GM12878 (cell line): ENCODE measurements around the gene PKMYT1. TPM values are rescaled to one million over a fixed set of nuclear protein-coding genes. Genes with fewer than 3 reads are reported as not detected.
A peak's percentile ranks its signal among the peaks of the same experiment; 100 is the strongest.

ENCODE experiments used
- ATAC-seq: fragments of 200-7000 bp; cut with Tn5 transposase; 3 replicates; pipeline ENCODE4 v1.9.1; 2020; ENCODE audit warnings: mild to moderate bottlenecking, moderate library complexity
- BruUV-seq: library from RNA; stranded (reverse); fragments of 400-500 nt; replicated peaks from 2 replicates; lab custom pipeline; 2021; lab: Mats Ljungman, UMichigan
- CTCF ChIA-PET: fragments of 300-600 bp; sonication (Branson Sonifier 250); formaldehyde crosslinking; extraction: SDS; loops from one replicate; lab custom pipeline; 2021; ENCODE audit warnings: inconsistent platforms; lab: Yijun Ruan, JAX
- POLR2A ChIA-PET: fragments of 350-600 bp; formaldehyde crosslinking; extraction: SDS; loops from one replicate; lab custom pipeline; 2021; ENCODE audit warnings: inconsistent platforms; lab: Charles Lee
- RAD21 ChIA-PET: fragments of 300-600 bp; sonication (Branson Sonifier 250); formaldehyde crosslinking; loops from one replicate; lab custom pipeline; 2023; ENCODE audit warnings: antibody characterized with exemption; ENCODE audit not compliant: unreplicated experiment; lab: Charles Lee
- SMC1A ChIA-PET: fragments of 300-600 bp; sonication (Branson Sonifier 250); formaldehyde crosslinking; loops from one replicate; lab custom pipeline; 2023; ENCODE audit not compliant: unreplicated experiment, uncharacterized antibody; lab: Charles Lee
- DNase-seq: peaks from one replicate; pipeline ENCODE4 v3.0.0-alpha.2; 2011; ENCODE audit warnings: low read depth, low spot score
- FAIRE-seq: peaks from 3 replicates; lab custom pipeline; 2011; peaks lifted over from hg19 to GRCh38; lab: Jason Lieb, UNC
- H2AFZ ChIP-seq: 2 replicates; pipeline ENCODE4 v1.6.0; 2011; ENCODE audit warnings: low read depth, low read length, control low read depth; ENCODE audit not compliant: control insufficient read depth
- H3K27ac ChIP-seq: 2 replicates; pipeline ENCODE4 v1.5.1; 2011; ENCODE audit warnings: control low read depth; ENCODE audit not compliant: control insufficient read depth, insufficient read depth
- H3K27me3 ChIP-seq, 2 experiments: replicated peaks in 1 of 2; 2 replicates each; pipeline versions ENCODE4 v1.6.0 to v1.6.1; 2011; ENCODE audit warnings: low read length in 1 of 2; ENCODE audit not compliant: control insufficient read depth in 2 of 2, insufficient read depth in 2 of 2
- H3K36me3 ChIP-seq, 2 experiments: 2 replicates each; pipeline ENCODE4 v1.5.1; 2011; ENCODE audit warnings: low read length in 1 of 2; ENCODE audit not compliant: control insufficient read depth in 2 of 2, insufficient read depth in 2 of 2
- H3K4me1 ChIP-seq: 2 replicates; pipeline ENCODE4 v1.6.1; 2011; ENCODE audit warnings: mild to moderate bottlenecking, low read length, moderate library complexity, mixed read lengths; ENCODE audit not compliant: control insufficient read depth, insufficient read depth
- H3K4me2 ChIP-seq: 2 replicates; pipeline ENCODE4 v1.6.0; 2011; ENCODE audit warnings: control low read depth; ENCODE audit not compliant: control insufficient read depth, insufficient read depth
- H3K4me3 ChIP-seq: fragments of 200-600 bp; sonication (generic); 2 replicates; pipeline ENCODE4 v1.5.1; 2016
- H3K79me2 ChIP-seq: 2 replicates; pipeline ENCODE4 v1.6.0; 2011; ENCODE audit warnings: low read length; ENCODE audit not compliant: control insufficient read depth, insufficient read depth
- H3K9ac ChIP-seq: 2 replicates; pipeline ENCODE4 v1.8.0; 2011; ENCODE audit warnings: low read length, control low read depth, mixed read lengths; ENCODE audit not compliant: control insufficient read depth, insufficient read depth
- H3K9me3 ChIP-seq: replicated peaks from 3 replicates; pipeline ENCODE4 v1.5.1; 2011; ENCODE audit warnings: mild to moderate bottlenecking, low read length; ENCODE audit not compliant: control insufficient read depth, insufficient read depth
- H4K20me1 ChIP-seq: 2 replicates; pipeline ENCODE4 v1.6.0; 2011; ENCODE audit not compliant: control insufficient read depth, insufficient read depth
- CHD1 ChIP-seq: IDR thresholded peaks from 2 replicates; pipeline ENCODE4 v1.6.1; 2012; ENCODE audit warnings: low read depth, low read length, improper control_type of control experiment
- CREM ChIP-seq: IDR thresholded peaks from 2 replicates; pipeline ENCODE4 v1.6.1; 2014; ENCODE audit warnings: antibody characterized with exemption, low read depth
- NRF1 ChIP-seq: conservative IDR thresholded peaks from 2 replicates; pipeline ENCODE4 v1.6.1; 2011; ENCODE audit warnings: mild to moderate bottlenecking, low read depth, low read length, improper control_type of control experiment
- SP1 ChIP-seq: IDR thresholded peaks from one replicate; pipeline ENCODE4 v1.6.1; 2011; ENCODE audit warnings: low read depth, low read length
- SPI1 ChIP-seq: IDR thresholded peaks from 2 replicates; pipeline ENCODE4 v1.6.1; 2011; ENCODE audit warnings: low read depth, mild to moderate bottlenecking, low read length, moderate library complexity, borderline replicate concordance; ENCODE audit not compliant: insufficient read depth
- SRF ChIP-seq, 2 experiments: IDR thresholded peaks; 2 replicates each; pipeline ENCODE4 v1.6.1; 2011; ENCODE audit warnings: low read depth in 2 of 2, low read length in 2 of 2, mild to moderate bottlenecking in 1 of 2, moderate library complexity in 1 of 2
- USF1 ChIP-seq: IDR thresholded peaks from 2 replicates; pipeline ENCODE4 v1.6.1; 2011; ENCODE audit warnings: borderline replicate concordance, low read depth, mild to moderate bottlenecking, moderate library complexity, mixed read lengths, low read length; ENCODE audit not compliant: insufficient read depth; ENCODE audit errors: extremely low read length
- WGBS: methylation state at CpG from one replicate; pipeline ENCODE4 v1.1.6; 2016; ENCODE audit warnings: low lambda C conversion rate; ENCODE audit not compliant: insufficient replicate concordance, insufficient coverage; ENCODE audit errors: missing lambda C conversion rate; 5-methylcytosine and 5-hydroxymethylcytosine counted together
- in situ Hi-C: fragments of 300-500 bp; cut with MboI; formaldehyde crosslinking; loops from 9 replicates; pipeline ENCODE4 v1.14.3; 2018; ENCODE audit warnings: mixed read lengths
- intact Hi-C: fragments of 100-400 bp; cut with micrococcal nuclease; formaldehyde crosslinking; loops from one replicate; pipeline ENCODE4 v1.14.2; 2022; ENCODE audit not compliant: unreplicated experiment
- polyA plus RNA-seq, 11 experiments: library from polyadenylated mRNA; depleted of rRNA in 4 of 11; unstranded in 6 of 11; stranded (reverse) in 5 of 11; fragments of >200 nt; fragmentation: Nextera tagmentation in 4 of 11; fragmentation: Illumina TruSeq in 1 of 11; extraction: Ambion mirVana in 4 of 11; extraction: Trizol in 1 of 11; gene quantifications; 1 replicate in 1 of 11; 2 replicates in 10 of 11; pipeline versions ENCODE4 v1.2.1 to v1.2.3, GENCODE V29; 2011 to 2016; ENCODE audit warnings: inconsistent platforms in 2 of 11, missing spikeins in 2 of 11, low read depth in 1 of 11
- total RNA-seq, 4 experiments: library from RNA; depleted of rRNA in 3 of 4; stranded (reverse); fragments of >200 nt in 3 of 4; fragmentation: Illumina TruSeq in 1 of 4; extraction: Trizol in 1 of 4; gene quantifications; 2 replicates each; pipeline versions ENCODE4 v1.2.1 to v1.2.3, GENCODE V29; 2013 to 2021

PKMYT1 gene
- total and polyA plus RNA-seq, 10 of the 15 experiments (the other 5 are each of a cell fraction or from before 2014, with no cell fraction given): 4.6 to 101 (median 29.9) TPM

GRCh38 chr16:2966808-2967191 is 13.4 kb downstream of the PKMYT1 start:
- in situ Hi-C loops: no loop called here
- BruUV-seq: no TSS peak
- peaks cover 0 to 3% of the 10 kb centered on the region in 2 experiments; a peak in 2 of 4 replicates for H3K36me3 ChIP-seq
- no peaks in the 10 kb centered on the region for H3K9me3 ChIP-seq
- ChIA-PET POLR2A (no interaction called here), CTCF (no interaction called here), RAD21 (no interaction called here), SMC1A (no interaction called here)
- TF ChIP-seq CHD1 (no peak), NRF1 (no peak), CREM (no peak), USF1 (no peak), SP1 (no peak), SRF (IDR thresholded peaks at IDR 0.05; ENCODE audit: low read depth in 2 of 2, low read length in 2 of 2) (no peak), SPI1 (no peak)
- 6% methylated on average over 28 of the region's 46 CpGs for WGBS
- H3K27me3 ChIP-seq: no peaks in the 10 kb centered on the region
- no peaks in the 10 kb centered on the region for H4K20me1 ChIP-seq
- 0 out of 2 replicates have a peak overlapping the region, but pooled peaks have one; percentile 17 for H3K4me2 ChIP-seq
- intact Hi-C loops: no loop called here
- DNase-seq: no peak
- FAIRE-seq: no peak
- H3K9ac ChIP-seq: no peak overlapping the region
- no peak overlapping the region for H3K4me3 ChIP-seq
- no peak overlapping the region for H3K27ac ChIP-seq
- ATAC-seq: no peak
- H2AFZ ChIP-seq: no peak overlapping the region
- H3K79me2 ChIP-seq: peaks cover 16% of the 10 kb centered on the region
- H3K4me1 ChIP-seq: peaks cover 41% of the 10 kb centered on the region
